Testis (tissue), 2 donors: Measurements from ENCODE around the gene NFIA.

Source experiments
- POLR2A ChIP-seq: fragments of 450-650 bp; IDR thresholded peaks from one replicate; pipeline ENCODE4 v1.6.1; 2017; ENCODE audit warnings: antibody characterized with exemption, mild to moderate bottlenecking, moderate library complexity
- TF ChIP-seq, protein P1 (sequence below), 3 experiments: fragments of 450-650 bp in 2 of 3; fragments of 200-600 bp in 1 of 3; sonication (generic) in 1 of 3; IDR thresholded peaks; one replicate each; pipeline ENCODE4 v1.5.1; 2016 to 2019; ENCODE audit warnings: antibody characterized with exemption in 3 of 3, mild to moderate bottlenecking in 2 of 3, moderate library complexity in 1 of 3

DNA sequence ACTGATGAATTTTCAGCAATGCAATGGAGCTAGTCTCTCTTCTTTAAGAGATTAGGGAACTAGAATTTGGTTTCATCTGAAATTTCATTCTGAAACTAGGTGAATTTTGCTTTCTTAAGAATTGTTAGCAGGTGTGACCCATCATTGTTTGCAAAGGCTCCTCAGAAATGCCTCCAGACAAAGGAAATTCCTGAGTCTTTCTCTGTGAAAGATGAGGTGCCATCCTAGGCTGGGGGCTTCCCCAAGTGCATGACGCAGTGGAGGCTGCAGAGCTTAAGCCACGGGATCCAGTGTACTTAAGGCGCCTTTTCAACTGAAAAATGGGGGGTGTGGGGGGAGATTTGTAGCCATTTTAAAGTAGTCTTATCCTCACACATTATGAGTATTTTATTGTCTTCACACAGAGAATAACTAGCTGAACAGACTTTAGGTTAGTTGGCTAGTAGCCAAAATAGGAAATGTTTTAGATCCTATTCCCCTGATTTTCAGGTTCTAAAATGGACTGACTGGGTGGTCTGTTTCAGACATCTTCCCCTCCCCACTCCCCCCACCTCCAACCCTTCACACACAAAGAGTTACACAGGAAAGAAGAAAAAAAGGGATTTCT is 202.0 kb downstream of the NFIA start:
- no peak for TF ChIP-seq POLR2A
- TF ChIP-seq, protein P1, sequence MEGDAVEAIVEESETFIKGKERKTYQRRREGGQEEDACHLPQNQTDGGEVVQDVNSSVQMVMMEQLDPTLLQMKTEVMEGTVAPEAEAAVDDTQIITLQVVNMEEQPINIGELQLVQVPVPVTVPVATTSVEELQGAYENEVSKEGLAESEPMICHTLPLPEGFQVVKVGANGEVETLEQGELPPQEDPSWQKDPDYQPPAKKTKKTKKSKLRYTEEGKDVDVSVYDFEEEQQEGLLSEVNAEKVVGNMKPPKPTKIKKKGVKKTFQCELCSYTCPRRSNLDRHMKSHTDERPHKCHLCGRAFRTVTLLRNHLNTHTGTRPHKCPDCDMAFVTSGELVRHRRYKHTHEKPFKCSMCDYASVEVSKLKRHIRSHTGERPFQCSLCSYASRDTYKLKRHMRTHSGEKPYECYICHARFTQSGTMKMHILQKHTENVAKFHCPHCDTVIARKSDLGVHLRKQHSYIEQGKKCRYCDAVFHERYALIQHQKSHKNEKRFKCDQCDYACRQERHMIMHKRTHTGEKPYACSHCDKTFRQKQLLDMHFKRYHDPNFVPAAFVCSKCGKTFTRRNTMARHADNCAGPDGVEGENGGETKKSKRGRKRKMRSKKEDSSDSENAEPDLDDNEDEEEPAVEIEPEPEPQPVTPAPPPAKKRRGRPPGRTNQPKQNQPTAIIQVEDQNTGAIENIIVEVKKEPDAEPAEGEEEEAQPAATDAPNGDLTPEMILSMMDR (IDR thresholded peaks at IDR 0.05): no peak
